NOMO-1 treated with DMSO at 0.1 percent for 48 hours (cell line): ENCODE measurements around the gene SCART1.
"Not testable (repeated sequence)": the region's sequence is repeated elsewhere in the genome, so short reads cannot be mapped to it uniquely, and the experiment has no call there.

ENCODE experiments used
- DNase-seq: peaks from one replicate; lab custom pipeline; 2025; ENCODE audit not compliant: unreplicated experiment; lab: John Stamatoyannopoulos, UW

SCART1 gene

DNA sequence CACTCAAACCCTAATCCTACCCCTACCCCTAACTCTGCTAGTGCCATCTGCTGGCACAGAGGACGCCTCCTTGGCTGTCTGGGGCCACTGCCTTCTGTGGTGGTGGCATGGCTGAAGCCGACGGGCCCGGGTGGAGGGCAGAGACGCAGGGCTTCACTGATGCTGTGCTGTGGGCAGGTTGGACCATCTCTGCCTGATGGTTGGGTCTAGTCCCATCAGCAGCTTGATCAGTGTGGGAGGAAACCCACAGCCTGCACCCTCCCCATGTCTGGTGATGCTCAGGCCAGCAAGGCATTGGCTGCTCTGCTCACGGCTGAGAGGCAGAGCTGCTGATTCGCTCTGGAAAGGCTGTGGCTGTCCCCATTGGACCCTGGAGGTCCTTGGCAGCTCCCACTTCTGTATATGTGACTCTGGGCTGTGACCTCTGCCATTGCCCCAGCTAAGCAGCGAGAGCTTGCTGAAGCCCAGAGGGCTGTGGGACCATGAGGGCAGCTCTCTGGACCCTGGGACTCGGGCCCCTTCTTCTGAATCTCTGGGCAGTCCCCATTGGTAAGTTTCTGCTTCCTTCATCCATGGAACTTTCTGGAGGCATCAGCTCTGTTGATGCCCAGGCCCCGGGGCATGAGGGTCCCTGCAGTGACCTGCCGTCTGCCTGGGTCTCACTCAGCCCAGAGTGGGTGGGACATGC, at the start of gene SCART1:
SCART1 (plus strand) TSS at position 430 of the 688 bp plus-strand sequence; CDS start at position 483, 53 bp downstream.
- no peak for DNase-seq

DNA sequence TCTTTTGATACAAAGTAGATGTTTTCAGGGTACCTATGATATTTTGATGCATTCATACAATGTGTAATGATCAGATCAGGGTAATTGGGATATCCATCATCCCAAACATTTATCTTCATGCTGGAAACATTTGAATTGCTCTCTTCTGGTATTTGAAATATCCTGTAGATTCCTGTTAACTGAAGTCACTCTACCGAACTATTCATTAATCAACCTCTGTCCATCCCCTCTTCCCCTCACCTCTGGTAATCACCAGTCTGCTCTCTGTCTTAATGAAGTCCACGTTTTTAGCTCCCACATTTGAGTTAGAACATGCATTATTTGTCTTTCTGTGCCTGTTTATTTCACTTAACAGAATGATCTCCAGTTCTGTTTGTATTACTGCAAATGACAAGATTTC, 48.5 kb upstream of the SCART1 start:
- no peak for DNase-seq

DNA sequence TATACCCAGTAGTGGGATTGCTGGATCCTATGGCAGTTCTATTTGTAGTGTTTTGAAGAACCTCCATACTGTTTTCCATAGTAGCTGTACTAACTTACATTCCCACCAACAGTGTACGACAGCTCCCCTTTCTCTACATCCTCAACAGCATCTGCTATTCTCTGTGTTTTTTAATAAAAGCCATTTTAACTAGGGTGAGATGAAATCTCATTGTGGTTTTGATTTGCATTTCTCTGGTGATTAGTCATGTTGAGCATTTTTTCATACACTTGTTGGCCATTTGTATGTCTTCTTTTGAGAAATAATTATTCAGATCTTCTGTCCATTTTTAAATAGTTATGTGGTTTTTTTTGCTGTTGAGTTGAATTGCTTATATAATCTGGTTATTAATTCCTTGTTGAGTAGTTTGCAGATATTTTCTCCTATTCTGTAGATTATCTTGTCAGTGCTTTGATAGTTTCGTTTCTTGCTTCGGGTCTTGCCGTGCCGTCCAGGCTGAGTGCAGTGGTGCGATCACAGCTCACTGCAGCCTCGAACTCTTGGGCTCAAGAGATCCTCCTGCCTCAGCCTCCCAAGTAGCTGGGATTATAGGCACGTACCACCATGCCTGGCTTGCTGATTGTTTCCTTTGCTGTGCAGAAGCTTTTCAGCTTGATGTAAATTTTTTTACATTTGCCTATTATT, 47.8 kb upstream of the SCART1 start:
- DNase-seq = no peak

DNA sequence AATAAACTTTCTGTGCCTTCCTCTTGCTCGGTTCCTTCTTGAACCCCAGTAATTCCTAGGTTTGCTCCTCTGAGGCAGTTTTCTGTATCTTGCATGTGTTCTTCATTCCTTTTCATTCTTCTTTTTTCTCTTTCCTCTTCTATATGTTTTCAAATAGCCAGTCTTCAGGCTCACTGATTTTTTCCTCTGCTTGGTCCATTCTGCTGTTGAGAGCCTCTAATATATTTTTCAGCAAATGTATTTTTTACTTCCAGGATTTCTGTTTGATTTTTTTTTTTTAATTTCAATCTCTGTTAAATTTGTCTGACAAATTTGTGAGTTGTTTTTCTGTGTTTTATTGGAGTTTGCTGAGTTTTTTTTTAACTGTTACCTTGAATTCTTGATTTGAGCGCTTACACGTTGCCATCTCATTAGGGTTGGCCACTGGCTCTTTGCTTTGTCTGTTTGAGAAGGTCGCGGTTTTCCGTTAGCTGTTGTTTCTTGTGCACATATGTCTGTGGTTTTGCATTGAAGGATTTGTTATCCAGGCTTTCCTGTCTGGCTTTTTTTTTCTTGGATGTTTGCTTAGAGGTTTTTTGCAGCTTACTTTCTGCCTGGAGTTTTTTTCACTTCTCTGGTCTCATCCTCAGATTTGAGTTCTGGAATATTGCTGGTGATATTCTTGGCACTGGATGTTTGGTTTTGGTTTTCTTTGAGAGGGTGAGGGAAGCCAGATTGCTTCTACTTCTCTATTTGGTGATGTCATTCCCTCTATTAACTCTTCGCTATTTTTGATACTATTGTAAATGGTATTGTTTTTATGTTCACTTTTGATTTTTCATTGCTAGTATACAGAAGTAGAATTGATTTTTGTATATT, 42.0 kb upstream of the SCART1 start:
- DNase-seq = no peak

DNA sequence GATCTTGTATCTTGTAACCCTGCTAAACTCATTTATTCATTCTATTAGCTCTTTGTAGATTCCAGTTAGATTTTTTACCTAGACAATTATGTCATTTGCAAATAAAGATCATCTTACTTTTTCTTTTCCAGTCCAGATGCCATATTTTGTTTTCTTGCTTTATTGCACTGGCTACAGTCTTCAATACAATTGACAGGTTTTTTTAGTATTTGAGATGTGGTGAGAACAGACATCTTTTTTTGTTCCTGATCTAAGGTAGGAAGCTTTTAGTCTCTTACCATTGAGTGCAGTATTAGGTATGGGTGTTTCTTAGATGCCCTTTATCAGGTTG, 41.4 kb upstream of the SCART1 start:
- no peak for DNase-seq

DNA sequence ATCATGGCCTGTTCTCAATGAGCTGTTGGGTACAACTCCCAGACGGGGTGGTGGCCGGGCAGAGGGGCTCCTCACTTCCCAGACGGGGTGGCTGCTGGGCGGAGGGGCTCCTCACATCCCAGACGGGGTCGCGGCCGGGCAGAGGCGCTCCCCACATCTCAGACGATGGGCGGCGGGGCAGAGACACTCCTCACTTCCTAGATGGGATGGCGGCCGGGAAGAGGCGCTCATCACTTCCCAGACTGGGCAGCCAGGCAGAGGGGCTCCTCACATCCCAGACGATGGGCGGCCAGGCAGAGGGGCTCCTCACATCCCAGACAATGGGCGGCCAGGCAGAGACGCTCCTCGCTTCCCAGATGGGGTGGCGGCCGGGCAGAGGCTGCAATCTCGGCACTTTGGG, 39.3 kb upstream of the SCART1 start:
- DNase-seq = not testable (repeated sequence)

DNA sequence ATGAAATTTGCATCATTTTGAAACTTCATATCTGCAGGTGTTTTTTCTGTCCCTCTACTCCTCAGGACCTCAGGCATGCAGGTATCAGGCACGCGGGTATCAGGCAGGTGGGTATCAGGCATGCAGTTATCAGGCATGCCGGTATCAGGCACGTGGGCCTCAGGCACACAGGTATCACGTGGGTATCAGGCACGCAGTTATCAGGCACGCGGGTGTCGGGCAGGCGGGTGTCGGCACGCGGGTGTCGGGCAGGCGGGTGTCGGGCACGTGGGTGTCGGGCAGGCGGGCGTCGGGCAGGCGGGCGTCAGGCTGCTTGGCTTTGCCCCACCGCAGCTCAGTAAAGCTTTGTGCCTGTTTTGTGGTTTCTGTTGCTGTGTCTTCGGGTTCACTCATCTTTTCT, 38.0 kb upstream of the SCART1 start:
- DNase-seq = no peak

DNA sequence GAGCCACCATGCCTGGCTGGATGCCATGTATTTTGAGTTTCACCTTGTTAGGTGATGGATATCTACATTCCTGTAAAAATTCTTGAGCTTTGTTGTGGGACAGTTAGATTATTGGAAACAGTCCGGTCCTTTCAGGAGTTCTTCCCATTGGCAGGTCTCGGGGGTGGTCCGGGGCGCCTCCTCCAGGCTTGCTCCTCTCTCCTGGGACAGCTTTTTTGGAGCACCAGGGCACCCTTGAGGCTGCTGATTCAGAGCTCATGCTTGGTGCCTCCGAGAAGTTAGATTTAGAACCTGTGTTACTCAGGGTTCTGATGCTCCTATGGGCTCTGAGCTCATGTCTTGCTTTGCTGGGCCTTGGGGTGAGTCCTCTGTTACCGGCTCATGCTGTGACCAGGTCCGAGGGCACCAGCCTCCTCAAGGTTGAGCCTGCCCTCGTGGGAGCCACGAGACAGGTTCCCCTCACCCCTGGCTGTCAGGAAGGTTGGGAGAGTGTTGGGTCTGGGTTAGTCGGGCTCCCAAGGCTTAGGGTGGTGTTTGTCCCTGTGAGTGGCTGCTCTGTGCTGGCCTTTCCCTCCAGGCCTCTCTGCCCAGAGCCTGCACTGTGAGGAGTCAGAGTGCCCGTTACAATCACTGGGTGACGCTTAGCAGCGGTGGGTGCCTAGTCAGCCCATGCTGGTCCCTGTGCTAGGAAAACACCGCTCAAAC, 35.3 kb upstream of the SCART1 start:
- DNase-seq = no peak

DNA sequence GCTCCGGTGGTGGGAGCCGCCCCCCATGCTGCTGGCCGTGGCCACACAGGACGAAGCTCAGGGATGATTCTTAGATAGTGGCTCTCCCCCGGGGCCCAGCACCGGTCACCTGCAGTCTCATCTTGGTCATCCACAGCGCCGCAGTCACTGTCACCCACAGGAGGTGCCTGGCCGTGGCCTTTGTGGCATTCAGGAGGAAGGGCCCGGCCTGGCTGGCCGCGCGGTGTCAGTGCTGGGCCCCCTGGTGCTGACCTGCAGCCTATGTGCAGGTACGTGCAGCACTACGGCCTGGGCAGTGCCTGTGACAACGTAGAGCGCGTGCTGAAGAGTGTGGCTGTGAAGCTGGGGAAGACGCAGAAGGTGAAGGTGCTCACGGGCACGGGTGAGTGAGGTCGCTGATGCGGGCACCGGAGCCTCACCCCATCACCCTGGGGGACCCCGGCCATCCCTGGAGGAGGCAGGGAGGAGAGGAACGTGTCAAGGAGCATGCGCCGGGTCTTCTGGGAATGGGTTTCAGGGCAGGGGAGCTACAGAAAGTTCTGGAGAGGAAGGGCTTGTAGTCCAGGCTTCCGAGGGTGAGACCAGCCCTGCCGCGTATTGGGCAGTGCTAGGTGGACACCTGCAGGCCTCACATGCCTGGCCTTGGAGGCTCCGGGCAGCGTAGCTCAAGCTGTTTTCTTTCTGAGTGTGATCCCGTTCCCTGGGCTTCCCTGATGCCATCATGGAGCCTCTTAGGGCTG, 34.4 kb upstream of the SCART1 start:
- no peak for DNase-seq

DNA sequence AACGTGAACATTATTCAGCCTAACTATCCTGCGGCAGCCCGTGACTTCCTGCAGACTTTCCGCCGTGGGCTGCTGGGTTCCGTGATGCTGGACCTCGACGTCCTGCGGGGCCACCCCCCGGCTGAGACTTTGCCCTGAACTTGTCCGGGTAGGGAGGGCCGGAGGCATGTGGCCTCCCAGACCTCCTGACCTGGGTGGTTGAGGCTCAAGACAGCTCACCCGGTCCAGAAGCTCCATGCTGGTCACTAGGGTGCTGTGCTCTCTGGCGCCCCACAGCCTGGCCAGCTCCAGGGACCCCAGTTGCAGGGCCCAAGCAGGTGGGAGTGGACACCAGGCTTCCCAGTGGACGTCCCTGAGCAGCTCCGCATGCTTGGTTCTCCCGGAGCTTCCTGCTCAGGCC, 33.7 kb upstream of the SCART1 start:
- DNase-seq = no peak

DNA sequence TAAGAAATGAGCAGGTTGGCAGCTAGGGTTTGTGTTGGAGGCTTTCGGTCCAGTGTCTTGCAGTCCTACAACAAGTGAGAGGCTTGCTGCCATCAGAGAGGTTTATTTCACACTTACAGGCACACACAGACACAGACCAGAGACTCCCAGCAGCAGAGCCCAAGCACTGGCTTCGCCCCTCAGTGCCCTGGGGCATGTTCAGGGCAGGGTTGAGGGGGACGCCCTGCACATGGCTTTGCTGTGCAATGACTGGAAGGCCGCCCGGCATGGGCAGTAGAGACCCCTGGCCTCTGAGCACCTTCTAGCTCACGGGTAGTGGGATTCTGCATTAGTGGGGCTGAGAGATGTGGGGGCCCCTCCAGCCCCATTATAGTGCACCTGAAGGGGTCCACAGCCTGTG, 33.2 kb upstream of the SCART1 start:
- DNase-seq = no peak

DNA sequence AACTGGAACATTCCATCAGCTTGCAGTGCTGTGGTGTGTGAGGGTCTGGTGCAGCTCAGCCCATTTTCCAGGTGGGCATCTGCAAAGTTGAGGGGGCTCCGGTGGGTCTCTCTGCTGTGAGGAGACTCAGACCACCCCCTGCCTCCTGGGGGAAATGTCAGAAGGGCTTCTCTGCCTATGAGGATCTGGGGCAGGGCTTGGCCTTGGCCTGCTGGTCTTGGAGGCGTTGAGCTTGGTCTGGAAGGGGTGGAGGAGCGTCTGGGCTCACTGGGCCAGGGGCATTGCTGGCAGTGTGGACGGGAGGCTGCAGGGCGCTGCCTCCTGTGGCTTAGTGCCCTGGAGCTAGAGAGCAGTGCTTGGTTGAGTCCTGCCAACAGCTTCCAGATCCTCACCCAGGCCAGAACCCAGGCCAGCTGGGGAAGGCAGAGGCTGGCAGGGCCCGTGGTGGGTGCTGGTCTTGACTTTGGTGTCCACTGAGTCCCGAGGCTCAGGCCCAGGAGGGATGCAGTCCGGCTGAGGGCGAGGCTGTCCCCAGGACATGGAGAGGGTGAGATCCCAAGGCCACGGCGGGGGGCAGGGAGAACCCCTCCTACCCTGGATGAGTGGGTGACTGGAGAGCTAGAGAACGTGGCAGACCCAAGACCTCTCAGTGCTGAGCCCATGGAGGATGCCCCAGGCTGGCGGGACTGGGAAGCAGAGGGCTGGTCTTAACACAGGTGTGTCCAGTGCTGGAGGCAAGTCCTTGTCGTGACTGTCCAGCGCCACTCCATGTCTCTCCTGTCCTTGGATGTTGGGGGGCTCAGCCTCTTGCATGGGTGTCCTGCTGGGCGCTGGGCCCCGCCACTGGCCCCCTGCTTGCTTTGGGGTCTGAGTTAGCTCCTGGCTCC, 32.2 kb upstream of the SCART1 start:
- no peak for DNase-seq

DNA sequence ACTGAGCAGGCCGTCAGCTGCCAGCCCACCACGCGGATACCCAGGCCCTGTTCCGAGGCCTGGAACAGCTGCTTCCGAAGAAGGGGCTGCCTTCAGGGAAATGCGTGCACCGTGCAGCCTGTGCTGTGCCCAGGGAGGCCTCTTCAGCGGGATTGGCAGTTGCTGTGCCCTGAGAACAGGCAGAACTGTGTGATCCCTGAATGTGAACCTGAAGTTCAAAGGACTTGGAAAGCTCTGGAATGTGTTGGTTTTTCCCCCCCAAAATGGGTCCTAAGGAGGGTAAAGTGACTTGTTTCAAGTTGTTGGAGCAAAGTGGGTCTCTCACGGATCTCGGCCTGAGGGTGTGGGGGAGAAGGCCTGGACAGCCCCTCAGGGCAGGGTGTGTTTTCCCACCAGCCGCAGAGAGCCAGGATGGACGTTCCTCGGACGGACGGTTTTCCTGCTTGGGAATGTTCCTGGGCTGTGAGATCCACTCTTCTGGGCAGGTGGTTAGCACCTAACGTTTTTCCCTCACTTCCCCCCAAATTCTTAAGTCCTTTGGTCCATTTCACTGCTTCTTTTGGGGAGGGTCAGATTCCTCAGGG, 31.4 kb upstream of the SCART1 start:
- no peak for DNase-seq

DNA sequence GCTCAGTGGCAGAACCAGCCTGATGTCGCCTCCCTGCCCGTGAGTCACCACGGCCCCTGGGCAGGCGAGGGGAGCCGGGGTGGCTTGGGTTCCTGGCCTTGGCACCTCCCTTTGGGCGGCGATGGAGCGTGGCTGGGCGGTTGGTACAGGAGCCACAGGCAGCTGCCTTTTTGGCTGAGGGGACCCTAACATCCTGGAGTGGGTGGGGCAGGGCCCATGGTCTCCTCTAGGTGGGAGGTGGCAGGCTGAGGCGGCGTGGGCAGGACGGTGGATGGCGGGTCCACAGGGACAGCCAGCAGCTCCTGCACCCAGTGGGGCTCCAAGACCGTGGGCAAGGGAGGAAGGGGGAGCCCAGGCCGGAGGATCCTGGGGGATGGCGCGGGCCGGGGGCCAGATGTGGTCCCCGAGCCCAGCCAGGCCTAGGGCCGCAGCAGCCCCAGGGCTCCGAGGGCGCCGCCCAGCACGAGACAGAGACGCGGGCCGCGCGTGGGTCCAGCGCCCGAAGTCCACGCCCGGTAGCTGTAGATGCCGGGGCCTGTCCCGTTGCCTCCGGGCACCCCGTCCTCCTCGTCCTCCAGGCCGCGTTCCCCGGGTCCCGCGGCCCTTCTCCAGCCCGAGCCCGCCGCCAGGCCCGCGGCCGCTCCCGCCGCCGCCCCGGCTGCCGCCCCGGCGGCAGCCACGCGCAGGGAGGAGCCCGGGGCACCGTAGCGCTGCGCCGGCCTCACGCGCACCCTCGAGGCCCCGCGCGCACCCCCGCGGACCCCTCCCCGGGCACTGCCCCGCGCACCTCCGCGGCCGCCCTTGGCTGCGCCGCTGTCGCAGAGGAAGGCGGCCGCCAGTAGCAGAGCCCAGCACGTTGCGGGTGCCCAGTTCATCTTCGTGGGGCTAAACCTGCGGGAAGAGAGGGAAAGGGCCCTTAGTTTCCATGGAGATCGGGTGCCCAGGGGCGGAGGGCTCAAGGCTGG, 30.7 kb upstream of the SCART1 start:
- DNase-seq = no peak

DNA sequence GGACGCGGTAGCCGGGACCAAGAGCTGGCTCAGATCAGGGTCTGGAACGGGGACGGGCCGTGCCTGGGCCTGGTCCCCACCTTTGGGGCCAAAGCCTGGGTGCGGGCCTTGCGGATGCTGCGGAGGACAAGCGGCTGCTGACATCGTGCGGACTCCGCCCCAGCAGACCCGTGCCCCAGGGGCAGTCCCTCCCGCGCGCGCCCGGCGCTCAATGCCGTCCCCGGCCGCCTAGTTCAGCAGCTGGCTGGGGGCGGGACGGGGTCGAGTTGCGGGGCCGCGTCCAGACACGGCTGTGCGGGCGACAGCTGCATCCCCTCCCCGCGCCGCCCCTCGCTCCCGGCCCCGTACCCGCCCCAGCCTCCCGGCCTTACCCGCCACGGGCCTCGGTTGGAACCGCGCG, 29.6 kb upstream of the SCART1 start:
- DNase-seq = not testable (repeated sequence)

DNA sequence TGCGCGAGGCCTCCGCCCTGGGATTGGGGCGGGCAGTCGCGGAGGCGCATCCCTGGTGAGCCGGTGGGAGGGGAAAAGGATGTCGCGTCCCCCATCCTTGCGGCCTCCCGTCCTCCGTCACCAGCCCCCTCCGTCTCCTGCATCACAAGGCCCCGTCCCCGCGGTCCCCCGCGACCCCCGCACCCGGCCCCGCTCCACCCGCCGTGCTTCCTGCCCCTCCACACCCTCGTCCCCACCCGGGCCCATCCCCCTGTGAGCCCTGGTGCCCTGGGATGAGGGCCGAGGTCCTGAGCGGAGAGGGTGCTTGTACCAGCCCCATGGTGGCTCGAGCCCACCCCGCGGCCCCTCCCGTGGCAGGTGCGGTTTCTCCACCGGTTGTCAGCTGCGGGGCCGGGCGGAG, 29.1 kb upstream of the SCART1 start, which contains the start of gene SPRN:
SPRN (minus strand) TSS at position 25 of the 400 bp plus-strand sequence. CDS start 944 bp downstream, outside the sequence.
- DNase-seq = not testable (repeated sequence)

DNA sequence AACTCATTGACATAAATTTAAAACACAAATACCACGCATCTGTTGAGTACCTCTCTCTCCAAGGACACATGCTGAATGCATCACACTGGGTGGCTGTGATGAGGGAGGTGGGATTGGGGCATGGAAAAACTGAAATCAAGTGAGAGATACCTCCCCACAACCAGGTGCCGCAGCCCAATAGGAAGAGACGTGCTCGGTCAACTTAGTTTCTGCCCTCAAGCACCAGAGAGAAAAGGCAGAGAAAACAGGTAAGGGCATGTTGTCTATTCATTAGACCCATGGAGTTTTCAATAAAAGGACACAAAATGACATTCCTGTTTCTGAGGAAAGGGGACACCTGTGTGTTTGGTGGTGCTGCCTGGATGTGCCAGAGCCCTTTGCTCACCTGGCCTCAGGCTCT, 24.2 kb upstream of the SCART1 start:
- DNase-seq = not testable (repeated sequence)
